Heart left ventricle (tissue), 16 donors: ENCODE data around the gene HDGFL1. TPM values are rescaled to one million over a fixed set of nuclear protein-coding genes. Genes with fewer than 3 reads are reported as not detected.

Experiments
- ATAC-seq, 4 donors: fragments of 200-7000 bp; cut with Tn5 transposase; one replicate each; pipeline ENCODE4 v1.9.1; 2020 to 2022; ENCODE audit warnings: moderate library complexity in 4 of 4, mild to moderate bottlenecking in 3 of 4, moderate number of reproducible peaks in 1 of 4
- DNase-seq, 5 donors: peaks; one replicate each; pipeline ENCODE4 v3.0.0-alpha.2; 2020
- H3K27ac ChIP-seq, 12 donors: fragments of 200-600 bp; sonication (generic) in 4 of 12; one replicate each; pipeline versions ENCODE4 v1.5.0 to v1.8.0; 2016 to 2022; ENCODE audit warnings: mild to moderate bottlenecking in 2 of 12
- H3K27me3 ChIP-seq, 9 donors: fragments of 200-600 bp; sonication (generic) in 2 of 9; one replicate each; pipeline versions ENCODE4 v1.5.1 to v1.8.0; 2016 to 2022; ENCODE audit warnings: mild to moderate bottlenecking in 3 of 9
- H3K36me3 ChIP-seq, 9 donors: fragments of 200-600 bp; sonication (generic) in 2 of 9; one replicate each; pipeline versions ENCODE4 v1.5.0 to v1.8.0; 2018 to 2022; ENCODE audit warnings: mild to moderate bottlenecking in 2 of 9
- H3K4me1 ChIP-seq, 12 donors: fragments of 200-600 bp; sonication (generic) in 4 of 12; one replicate each; pipeline versions ENCODE4 v1.5.0 to v1.8.0; 2016 to 2022; ENCODE audit warnings: mild to moderate bottlenecking in 3 of 12
- H3K4me3 ChIP-seq, 12 donors: fragments of 200-600 bp; sonication (generic) in 4 of 12; one replicate each; pipeline versions ENCODE4 v1.5.0 to v1.8.0; 2017 to 2022; ENCODE audit warnings: mild to moderate bottlenecking in 9 of 12, moderate library complexity in 4 of 12
- H3K9me3 ChIP-seq, 12 donors: fragments of 200-600 bp; sonication (generic) in 4 of 12; one replicate each; pipeline versions ENCODE4 v1.5.0 to v1.8.0; 2016 to 2022; ENCODE audit warnings: mild to moderate bottlenecking in 1 of 12
- POLR2A ChIP-seq, 2 donors: fragments of 450-650 bp; IDR thresholded peaks; one replicate each; pipeline ENCODE4 v1.6.1; 2017; ENCODE audit warnings: antibody characterized with exemption in 2 of 2, mild to moderate bottlenecking in 2 of 2, moderate library complexity in 2 of 2
- WGBS, 4 donors: extraction: QIAGEN DNeasy Blood & Tissue Kit in 2 of 4; methylation state at CpG; one replicate each; pipeline versions ENCODE4 v1.1.5 to v1.1.7; 2013 to 2018; 5-methylcytosine and 5-hydroxymethylcytosine counted together
- intact Hi-C, 10 donors: fragments of 100-400 bp; cut with DNase I; formaldehyde crosslinking; loops; one replicate each; pipeline versions ENCODE4 v1.11.1 to v1.14.2; 2022
- polyA plus RNA-seq, 2 donors: library from polyadenylated mRNA; stranded (reverse); fragments of 200-250 nt; gene quantifications; one replicate each; pipeline ENCODE4 v1.2.3, GENCODE V29; 2013
- total RNA-seq, 9 donors: library from RNA; depleted of rRNA in 2 of 9; stranded (reverse); fragments of >200 nt in 2 of 9; fragmentation: NEBNext Ultra II Directional in 3 of 9; extraction: Animal tissue kit (Norgen Biotek cat#: 25700) in 3 of 9; gene quantifications; one replicate each; pipeline versions ENCODE4 v1.1.0 to v1.2.4, GENCODE V29; 2016 to 2023
- TF ChIP-seq, protein P1 (sequence below), 12 donors: fragments of 200-600 bp; sonication (generic) in 4 of 12; IDR thresholded peaks; one replicate each; pipeline versions ENCODE4 v1.5.0 to v1.8.0; 2018 to 2022; ENCODE audit warnings: antibody characterized with exemption in 12 of 12, mild to moderate bottlenecking in 5 of 12
- donor health status: ischemic (EF 13 %, LVEDD 7.1; RV severe dilation, severe dysfunction).
- donor health status: healthy with polysubstance abuse.
- donor health status: DM: no; HTN: yes; CAD: no.
- donor health status: DM: no; HTN: no; CAD: no.
- donor health status: ischemic (EF 25% LVEDD 6.9; RV normal size, moderate dysfunction).
- donor health status: ischemic (EF 25% LVEDD 5.7; RV mildly dilated, moderate dysfunction).
- donor health status: healthy.
- donor health status: DM: yes; HTN: yes; CAD: no.
- donor health status: ischemic (EF 35%, LVEDD 5.7; RV mildly dilated, moderate dysfunction).
- donor health status: nonischemic (EF 11% LVEDD 7.7; RV severe dilation, severe dysfunction).
- donor health status: DM: yes; HTN: yes; CAD: no.
- donor health status: PGD.
- donor health status: ischemic (EF 29% LVEDD 5.4; RV normal size, mild dysfunction).
- donor health status: nonischemic (EF 23%, LVEDD 6.1; RV moderate dilation, normal function).

HDGFL1 gene
- total and polyA plus RNA-seq, 11 donors = not detected

DNA sequence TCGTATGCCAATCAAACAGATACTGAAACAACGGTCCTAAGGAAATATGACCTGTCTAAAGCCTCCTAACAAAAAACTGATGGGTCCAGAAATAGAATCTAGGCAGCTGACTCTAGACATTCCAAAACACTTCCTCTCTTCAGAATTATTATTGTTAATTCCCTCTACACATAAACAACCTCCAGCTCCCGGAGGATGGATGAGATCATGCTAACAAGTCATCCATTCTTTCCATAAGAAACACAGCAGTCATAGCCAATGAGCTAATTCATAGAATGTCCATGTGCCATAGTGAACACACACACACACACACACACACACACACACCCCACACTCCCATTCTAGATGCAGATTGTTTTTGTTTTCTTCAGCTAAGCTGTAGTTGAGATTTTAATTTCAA, 44.3 kb downstream of the HDGFL1 start:
- intact Hi-C loops = loop anchor here in 1 of 10 donors (5.0 kb wide), 1 partner anchor 59 kb away; no protein-coding TSS in a partner anchor
- Histone ChIP-seq H3K4me3 (no peak overlapping the region), H3K9me3 (peaks cover 0 to 34% (median 19%) of the 10 kb centered on the region in 12 donors), H3K36me3 (no peaks in the 10 kb centered on the region), H3K4me1 (peaks cover 0 to 30% (median 19%) of the 10 kb centered on the region in 12 donors), H3K27me3 (no peaks in the 10 kb centered on the region), H3K27ac (peak overlapping the region in 10 of 12 donors; percentile 12 to 80 (median 48))
- TF ChIP-seq, protein P1, sequence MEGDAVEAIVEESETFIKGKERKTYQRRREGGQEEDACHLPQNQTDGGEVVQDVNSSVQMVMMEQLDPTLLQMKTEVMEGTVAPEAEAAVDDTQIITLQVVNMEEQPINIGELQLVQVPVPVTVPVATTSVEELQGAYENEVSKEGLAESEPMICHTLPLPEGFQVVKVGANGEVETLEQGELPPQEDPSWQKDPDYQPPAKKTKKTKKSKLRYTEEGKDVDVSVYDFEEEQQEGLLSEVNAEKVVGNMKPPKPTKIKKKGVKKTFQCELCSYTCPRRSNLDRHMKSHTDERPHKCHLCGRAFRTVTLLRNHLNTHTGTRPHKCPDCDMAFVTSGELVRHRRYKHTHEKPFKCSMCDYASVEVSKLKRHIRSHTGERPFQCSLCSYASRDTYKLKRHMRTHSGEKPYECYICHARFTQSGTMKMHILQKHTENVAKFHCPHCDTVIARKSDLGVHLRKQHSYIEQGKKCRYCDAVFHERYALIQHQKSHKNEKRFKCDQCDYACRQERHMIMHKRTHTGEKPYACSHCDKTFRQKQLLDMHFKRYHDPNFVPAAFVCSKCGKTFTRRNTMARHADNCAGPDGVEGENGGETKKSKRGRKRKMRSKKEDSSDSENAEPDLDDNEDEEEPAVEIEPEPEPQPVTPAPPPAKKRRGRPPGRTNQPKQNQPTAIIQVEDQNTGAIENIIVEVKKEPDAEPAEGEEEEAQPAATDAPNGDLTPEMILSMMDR (IDR thresholded peaks at IDR 0.05) = no peak
- TF ChIP-seq POLR2A (IDR thresholded peaks at IDR 0.05) = no peak
- DNase-seq (peak in 1 of 5 donors; percentile 20), ATAC-seq (peak in 3 of 4 donors; percentile 55 to 88 (median 75))
- 1 to 15% (median 5%) methylated on average over 3 of the region's 3 CpGs for WGBS, 4 donors

DNA sequence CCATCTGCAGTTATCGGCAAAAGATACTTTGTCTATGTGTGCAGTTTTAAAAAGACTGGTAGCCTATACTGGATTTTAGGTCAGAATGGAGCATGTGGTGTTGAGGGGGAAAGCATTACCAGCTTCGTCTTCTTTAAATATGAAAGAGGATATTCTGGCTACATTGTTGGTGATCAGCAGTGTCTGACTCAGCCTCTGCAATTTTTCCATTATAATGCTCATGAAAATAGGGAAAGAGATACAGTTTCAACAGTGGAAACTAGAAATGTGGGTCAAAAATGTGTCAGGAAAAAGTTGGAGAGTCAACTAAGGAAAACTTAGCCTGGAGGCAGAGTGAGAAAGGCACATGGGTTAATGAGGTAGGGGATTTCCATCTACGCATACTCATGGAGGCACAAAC, 45.2 kb downstream of the HDGFL1 start:
- Histone ChIP-seq H3K27me3 (no peaks in the 10 kb centered on the region), H3K4me3 (no peak overlapping the region), H3K36me3 (no peaks in the 10 kb centered on the region), H3K9me3 (peaks cover 0 to 42% (median 24%) of the 10 kb centered on the region in 12 donors), H3K27ac (peak overlapping the region in 1 of 12 donors; percentile 70), H3K4me1 (peaks cover 0 to 30% (median 19%) of the 10 kb centered on the region in 12 donors)
- TF ChIP-seq, protein P1 (IDR thresholded peaks at IDR 0.05) = no peak
- no peak for TF ChIP-seq POLR2A (IDR thresholded peaks at IDR 0.05)
- intact Hi-C loops = loop anchor here in 1 of 10 donors (5.0 kb wide), 1 partner anchor 58 kb away; no protein-coding TSS in a partner anchor
- DNase-seq (no peak), ATAC-seq (no peak)
- 70 to 92% (median 90%) methylated on average over 3 of the region's 3 CpGs for WGBS, 4 donors

DNA sequence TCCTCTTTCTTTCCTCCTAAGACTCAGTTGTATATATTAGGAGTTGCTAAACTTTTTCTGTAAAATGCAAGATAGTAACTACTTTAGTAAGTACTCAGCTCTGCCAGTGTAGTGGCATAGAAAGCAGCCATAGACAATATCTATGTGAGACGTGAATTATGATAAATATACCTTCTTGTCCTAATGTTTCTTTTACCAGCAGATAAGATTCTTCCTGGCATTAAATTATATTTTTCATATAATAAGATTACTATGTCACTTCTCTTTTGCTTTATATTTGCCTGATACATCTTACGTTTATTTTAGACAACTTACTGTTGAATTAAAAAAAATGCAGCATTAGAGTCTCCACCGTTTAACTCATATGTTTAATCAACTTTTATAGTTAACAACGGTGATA, 51.7 kb downstream of the HDGFL1 start:
- WGBS, 4 donors = 60 to 65% (median 62%) methylated on average over 4 of the region's 4 CpGs
- intact Hi-C loops = loop anchor here in 1 of 10 donors (5.0 to 10.0 kb wide), 3 partner anchors 41 to 476 kb away; no protein-coding TSS in a partner anchor
- Histone ChIP-seq H3K27ac (no peak overlapping the region), H3K9me3 (peaks cover 0 to 46% (median 21%) of the 10 kb centered on the region in 12 donors), H3K4me3 (no peak overlapping the region), H3K4me1 (peaks cover 0 to 24% (median 4%) of the 10 kb centered on the region in 12 donors), H3K36me3 (no peaks in the 10 kb centered on the region), H3K27me3 (no peaks in the 10 kb centered on the region)
- TF ChIP-seq POLR2A (IDR thresholded peaks at IDR 0.05) = no peak
- TF ChIP-seq, protein P1 (IDR thresholded peaks at IDR 0.05) = no peak
- no peak for DNase-seq
- no peak for ATAC-seq
